ENCODE results near the gene LCP1. TPM values are rescaled to one million over a fixed set of nuclear protein-coding genes. Genes with fewer than 3 reads are reported as not detected.
A peak's percentile ranks its signal among the peaks of the same experiment; 100 is the strongest.

Gene LCP1
- polyA plus RNA-seq, 3 donors from 2014 or later, result 1,594 to 2,414 (median 2,262) TPM

DNA sequence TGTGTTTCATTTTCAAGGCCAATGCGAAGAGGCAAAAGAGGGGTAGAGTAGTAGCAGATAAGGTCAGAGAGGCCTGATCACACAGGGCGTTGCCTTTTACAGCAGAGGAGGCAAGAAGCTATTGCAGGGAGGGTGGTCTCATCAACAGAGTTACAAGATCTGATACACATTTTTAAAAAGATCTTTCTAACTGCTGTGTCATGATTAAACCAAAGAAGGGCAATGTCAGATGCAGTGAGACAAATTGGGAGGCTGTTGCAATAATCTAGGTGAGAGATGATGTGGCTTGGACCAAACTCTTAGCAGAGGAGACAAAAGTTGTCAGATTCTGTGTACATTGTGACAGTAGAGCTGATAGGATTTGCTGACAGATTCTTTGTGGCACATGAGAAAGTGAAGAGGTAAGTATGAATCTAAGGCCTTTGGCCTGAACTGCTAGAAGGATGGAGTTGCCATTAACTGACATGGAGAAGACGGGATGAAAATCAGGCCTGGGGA lies 16.8 kb upstream of the LCP1 start:
- Mint-ChIP-seq H3K4me1 (peaks cover 32% of the 10 kb centered on the region in 2 donors), H3K36me3 (no peaks in the 10 kb centered on the region), H3K9me3 (no peaks in the 10 kb centered on the region), H3K27me3 (ENCODE audit: low read depth in 3 of 3) (peaks cover 0 to 2% (median 0%) of the 10 kb centered on the region in 3 donors), H3K4me3 (no peak overlapping the region), H3K27ac (no peak overlapping the region)
- no peak for DNase-seq

DNA sequence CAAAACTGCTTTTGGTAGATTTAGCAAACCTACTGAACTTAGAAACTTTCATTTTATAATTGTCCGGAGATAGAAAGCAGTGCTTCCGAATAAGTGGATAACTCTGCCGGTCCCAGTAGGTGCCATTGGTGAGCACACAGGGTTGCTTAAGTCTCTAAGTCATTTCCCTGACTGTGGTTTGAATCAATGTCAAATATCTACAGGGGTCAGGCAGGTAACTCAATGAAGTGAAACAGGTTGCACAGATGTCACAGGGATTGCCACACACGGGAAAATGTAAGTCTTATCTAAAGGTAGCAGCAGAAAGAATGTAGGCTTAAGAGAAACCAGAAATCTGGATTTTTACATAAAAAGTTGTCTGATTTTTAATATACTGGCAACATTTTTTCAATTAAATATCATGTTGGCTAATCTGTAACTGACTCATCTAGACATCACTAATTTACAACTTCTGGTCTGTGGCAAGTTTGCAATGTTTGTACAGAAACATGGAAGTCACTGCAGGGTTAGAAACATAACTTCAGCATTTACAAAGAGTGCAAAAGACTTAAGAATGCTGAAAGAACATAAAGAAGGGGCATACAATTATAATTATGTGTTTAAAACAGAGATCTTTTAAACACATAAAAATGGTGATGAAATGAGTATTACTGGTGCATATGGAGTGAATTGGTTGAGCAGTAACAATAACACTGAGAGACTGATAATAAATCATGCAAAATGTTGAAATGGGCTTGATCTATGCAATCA lies 15.5 kb upstream of the LCP1 start:
- Mint-ChIP-seq H3K36me3 (no peaks in the 10 kb centered on the region), H3K4me1 (peaks cover 22 to 23% of the 10 kb centered on the region in 2 donors), H3K27ac (no peak overlapping the region), H3K4me3 (no peak overlapping the region), H3K9me3 (no peaks in the 10 kb centered on the region), H3K27me3 (ENCODE audit: low read depth in 3 of 3) (peaks cover 0 to 2% (median 0%) of the 10 kb centered on the region in 3 donors)
- no peak for DNase-seq

DNA sequence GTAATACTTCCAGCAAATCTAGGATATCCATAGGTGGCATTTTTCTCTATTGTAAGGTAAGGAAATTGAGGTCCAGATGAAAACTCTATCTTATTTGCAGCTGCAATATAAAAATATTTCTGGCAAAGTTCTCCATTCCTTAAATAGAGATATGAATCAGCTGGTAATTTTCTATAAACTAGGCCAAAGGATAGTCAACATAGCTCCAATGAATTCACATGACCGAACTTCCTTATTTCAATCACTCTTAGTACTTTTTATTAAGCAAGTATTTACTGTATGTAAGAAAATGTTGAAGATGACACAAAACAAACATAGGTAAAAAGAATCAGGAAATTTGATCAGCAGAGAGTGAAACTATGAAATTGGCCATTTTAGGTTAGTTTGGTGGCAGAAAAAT lies 13.0 kb upstream of the LCP1 start:
- H3K27ac Mint-ChIP-seq, result peak overlapping the region in 1 of 6 donors; percentile 16
- no peak for DNase-seq

DNA sequence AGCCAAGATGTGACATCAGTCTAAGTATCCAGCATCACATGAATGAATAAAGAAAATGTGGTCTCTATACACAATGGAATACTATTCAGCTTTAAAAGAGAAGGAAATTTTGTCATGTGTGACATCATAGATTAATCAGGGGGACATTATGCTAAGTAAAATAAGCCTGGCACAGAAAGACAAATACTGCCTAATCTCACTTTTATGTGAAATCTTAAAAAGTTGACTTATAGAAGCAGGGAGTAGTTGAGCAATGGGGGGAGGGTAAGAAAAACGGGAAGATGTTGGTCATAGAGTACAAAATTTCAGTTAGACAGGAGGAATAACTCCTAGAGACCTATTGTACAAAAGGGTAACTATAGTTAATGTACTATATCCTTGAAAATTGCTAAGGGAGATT lies 10.4 kb upstream of the LCP1 start:
- Mint-ChIP-seq H3K9me3 (peaks cover 0 to 3% (median 0%) of the 10 kb centered on the region in 6 donors), H3K4me3 (no peak overlapping the region), H3K27me3 (ENCODE audit: low read depth in 3 of 3) (peaks cover 2 to 6% (median 3%) of the 10 kb centered on the region in 3 donors), H3K36me3 (peaks cover 0 to 10% (median 5%) of the 10 kb centered on the region in 3 donors), H3K27ac (no peak overlapping the region), H3K4me1 (no peaks in the 10 kb centered on the region)
- DNase-seq, result no peak

More for the DNA sequence above, 13.0 kb upstream of the LCP1 start:
- H3K27me3 Mint-ChIP-seq (ENCODE audit: low read depth in 3 of 3), result peaks cover 0 to 6% (median 0%) of the 10 kb centered on the region in 3 donors
- H3K9me3 Mint-ChIP-seq, result peaks cover 0 to 2% (median 0%) of the 10 kb centered on the region in 6 donors
- H3K4me1 Mint-ChIP-seq, result peaks cover 3 to 5% of the 10 kb centered on the region in 2 donors
- H3K36me3 Mint-ChIP-seq, result peaks cover 0 to 8% (median 5%) of the 10 kb centered on the region in 3 donors
- H3K4me3 Mint-ChIP-seq, result no peak overlapping the region

DNA sequence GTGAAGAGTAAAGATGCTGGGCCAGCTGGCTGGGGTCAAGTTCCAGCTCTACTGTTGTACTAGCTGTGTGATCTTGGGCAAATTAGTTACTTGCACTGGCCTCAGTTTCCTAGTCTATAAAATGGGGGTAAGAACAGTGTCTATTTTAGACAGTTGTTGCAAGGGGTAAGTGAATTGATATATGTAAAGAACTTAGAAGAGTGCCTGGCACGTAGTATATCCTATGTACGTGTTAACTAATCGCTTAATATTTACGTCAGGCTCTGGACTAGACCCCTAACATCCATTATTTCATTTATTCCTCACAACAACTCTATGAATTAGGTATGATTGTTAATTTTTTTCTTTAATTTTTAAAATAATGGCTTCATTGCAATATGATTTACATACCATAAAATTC lies 3.7 kb upstream of the LCP1 start:
- H3K36me3 Mint-ChIP-seq, result peaks cover 0 to 3% (median 0%) of the 10 kb centered on the region in 3 donors
- peaks cover 0 to 3% (median 0%) of the 10 kb centered on the region in 6 donors for H3K9me3 Mint-ChIP-seq
- H3K27ac Mint-ChIP-seq, result peak overlapping the region; percentile 92 to 99 (median 94)
- H3K27me3 Mint-ChIP-seq (ENCODE audit: low read depth in 3 of 3), result peaks cover 12 to 14% (median 14%) of the 10 kb centered on the region in 3 donors
- H3K4me1 Mint-ChIP-seq, result peaks cover 39 to 40% of the 10 kb centered on the region in 2 donors
- DNase-seq, result no peak
- H3K4me3 Mint-ChIP-seq, result no peak overlapping the region

DNA sequence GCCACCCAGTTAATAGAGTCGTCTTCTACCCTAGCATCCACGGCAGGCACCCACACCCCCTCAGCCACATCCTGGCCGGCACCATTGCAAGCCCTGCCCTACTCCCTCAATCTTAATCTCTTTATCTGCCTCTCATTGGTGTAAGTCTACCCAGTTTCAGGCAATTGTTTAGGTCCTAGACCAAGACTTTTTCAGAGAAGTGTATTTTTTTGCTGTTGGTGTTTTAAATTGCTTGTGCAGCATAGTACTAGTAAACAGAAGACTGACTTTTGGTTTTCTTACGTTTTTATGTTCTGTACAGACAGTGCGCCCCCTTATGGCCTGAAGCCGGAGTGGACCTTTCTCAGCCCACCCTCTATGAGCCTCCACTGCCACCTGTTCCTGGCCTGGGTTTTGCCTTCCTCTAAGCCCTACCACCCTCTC lies 2.3 kb upstream of the LCP1 start:
- peaks cover 0 to 2% (median 0%) of the 10 kb centered on the region in 6 donors for H3K9me3 Mint-ChIP-seq
- H3K27me3 Mint-ChIP-seq (ENCODE audit: low read depth in 3 of 3), result peaks cover 16 to 22% (median 21%) of the 10 kb centered on the region in 3 donors
- peaks cover 0 to 3% (median 0%) of the 10 kb centered on the region in 3 donors for H3K36me3 Mint-ChIP-seq
- peak overlapping the region; percentile 92 to 99 (median 97) for H3K4me3 Mint-ChIP-seq
- H3K4me1 Mint-ChIP-seq, result peaks cover 50 to 52% of the 10 kb centered on the region in 2 donors
- peak overlapping the region; percentile 92 to 99 (median 94) for H3K27ac Mint-ChIP-seq
- peak; percentile 80 to 83 (median 82) for DNase-seq

DNA sequence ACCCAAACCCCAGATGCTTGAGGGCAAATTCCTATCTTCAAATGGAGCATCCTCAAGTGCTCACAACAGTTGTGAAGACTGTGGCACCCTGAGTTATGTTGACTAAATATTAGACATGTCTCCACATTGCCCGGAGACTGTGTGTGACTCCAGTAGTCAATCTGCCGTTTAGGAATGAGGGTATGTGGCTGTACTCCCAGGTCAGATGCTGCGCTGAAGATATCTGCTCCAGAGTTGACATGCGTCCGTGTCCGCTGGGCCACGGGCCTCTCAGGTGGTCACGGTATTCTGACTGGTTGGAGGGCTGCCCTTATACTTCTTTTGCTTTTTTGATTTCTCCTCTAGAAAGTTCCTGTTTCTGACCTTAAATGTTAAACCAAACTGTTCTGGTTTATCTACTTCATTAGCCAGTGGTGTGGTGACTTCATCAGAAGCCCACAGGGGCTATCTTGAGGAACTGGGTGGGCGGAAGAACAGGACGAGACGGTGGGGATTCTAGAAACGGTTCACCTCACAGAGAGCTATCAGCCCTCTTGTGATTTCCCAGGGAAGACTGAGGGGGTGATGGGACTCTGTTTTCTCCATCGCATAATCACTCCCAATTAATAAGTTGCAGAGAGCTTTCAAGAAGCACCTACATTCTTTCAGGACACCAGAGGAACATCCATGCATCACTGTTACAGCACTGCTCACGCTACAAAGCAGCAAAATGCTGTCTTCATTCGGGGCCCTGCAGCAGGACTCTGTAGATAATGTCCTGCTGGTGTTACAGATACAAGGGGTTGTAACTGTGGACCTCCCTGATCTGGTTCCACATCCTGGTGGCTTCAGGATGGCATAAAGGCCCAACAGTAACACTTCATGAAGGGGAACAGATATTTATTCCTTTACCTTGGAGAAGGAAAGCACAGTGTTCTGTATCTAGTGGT lies 1.3 kb upstream of the LCP1 start:
- Mint-ChIP-seq H3K27ac (peak overlapping the region; percentile 92 to 99 (median 94)), H3K27me3 (ENCODE audit: low read depth in 3 of 3) (peaks cover 14 to 24% (median 22%) of the 10 kb centered on the region in 3 donors), H3K4me3 (peak overlapping the region; percentile 92 to 99 (median 97)), H3K4me1 (peaks cover 58 to 62% of the 10 kb centered on the region in 2 donors), H3K9me3 (peaks cover 0 to 3% (median 0%) of the 10 kb centered on the region in 6 donors), H3K36me3 (peaks cover under 1 to 1% (median 1%) of the 10 kb centered on the region in 3 donors)
- no peak for DNase-seq

DNA sequence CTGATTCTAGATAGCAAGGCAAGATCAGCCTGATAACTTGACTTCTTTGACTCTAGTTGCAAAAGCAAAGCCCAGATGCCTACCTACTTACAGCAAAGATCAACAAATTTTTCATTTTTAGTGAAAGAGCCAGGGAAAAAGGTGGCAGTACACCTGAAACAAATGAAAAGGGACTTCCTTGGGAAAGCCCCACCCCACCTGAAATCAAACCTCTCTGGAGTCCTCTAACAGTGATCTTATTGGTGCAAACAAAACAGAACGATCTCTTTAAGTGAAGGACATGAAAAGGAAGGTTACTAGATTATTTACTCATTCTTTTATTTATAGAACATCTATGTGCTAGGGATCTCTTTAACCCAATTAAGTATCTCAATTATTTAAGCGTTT lies 507 bp upstream of the LCP1 start:
- peaks cover 14 to 27% (median 22%) of the 10 kb centered on the region in 3 donors for H3K27me3 Mint-ChIP-seq (ENCODE audit: low read depth in 3 of 3)
- H3K4me3 Mint-ChIP-seq, result peak overlapping the region; percentile 92 to 99 (median 97)
- H3K36me3 Mint-ChIP-seq, result peaks cover 4 to 9% (median 5%) of the 10 kb centered on the region in 3 donors
- H3K4me1 Mint-ChIP-seq, result peaks cover 66 to 70% of the 10 kb centered on the region in 2 donors
- peak overlapping the region; percentile 92 to 99 (median 94) for H3K27ac Mint-ChIP-seq
- DNase-seq, result no peak
- peaks cover 0 to 3% (median 0%) of the 10 kb centered on the region in 6 donors for H3K9me3 Mint-ChIP-seq

DNA sequence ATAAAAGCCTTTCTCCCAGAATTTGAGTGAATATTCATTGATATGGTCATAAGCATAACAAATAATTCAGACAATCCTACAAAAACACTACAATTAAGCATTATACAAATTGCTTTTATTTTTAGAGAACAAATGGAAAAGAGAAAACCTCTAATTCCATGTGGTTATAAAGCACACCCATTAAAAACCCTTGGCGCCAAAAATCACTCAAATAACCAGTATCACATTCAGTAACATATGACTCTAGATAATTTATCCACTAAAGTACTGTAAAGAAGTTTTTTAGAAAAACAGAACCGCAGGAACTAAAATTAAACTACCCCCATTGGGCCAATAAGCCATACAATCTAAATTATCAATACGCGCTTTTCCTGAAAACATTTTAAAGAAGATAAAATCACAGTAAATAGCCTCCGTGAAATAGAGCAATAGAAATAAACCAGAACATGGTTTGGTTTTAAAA lies 569 bp downstream of the LCP1 start:
- no peak for DNase-seq
- H3K27ac Mint-ChIP-seq, result peak overlapping the region; percentile 92 to 99 (median 94)
- peaks cover 77 to 81% of the 10 kb centered on the region in 2 donors for H3K4me1 Mint-ChIP-seq
- H3K36me3 Mint-ChIP-seq, result peaks cover 4 to 9% (median 5%) of the 10 kb centered on the region in 3 donors
- H3K27me3 Mint-ChIP-seq (ENCODE audit: low read depth in 3 of 3), result peaks cover 14 to 30% (median 26%) of the 10 kb centered on the region in 3 donors
- peak overlapping the region; percentile 92 to 99 (median 97) for H3K4me3 Mint-ChIP-seq
- peaks cover 0 to 3% (median 0%) of the 10 kb centered on the region in 6 donors for H3K9me3 Mint-ChIP-seq

DNA sequence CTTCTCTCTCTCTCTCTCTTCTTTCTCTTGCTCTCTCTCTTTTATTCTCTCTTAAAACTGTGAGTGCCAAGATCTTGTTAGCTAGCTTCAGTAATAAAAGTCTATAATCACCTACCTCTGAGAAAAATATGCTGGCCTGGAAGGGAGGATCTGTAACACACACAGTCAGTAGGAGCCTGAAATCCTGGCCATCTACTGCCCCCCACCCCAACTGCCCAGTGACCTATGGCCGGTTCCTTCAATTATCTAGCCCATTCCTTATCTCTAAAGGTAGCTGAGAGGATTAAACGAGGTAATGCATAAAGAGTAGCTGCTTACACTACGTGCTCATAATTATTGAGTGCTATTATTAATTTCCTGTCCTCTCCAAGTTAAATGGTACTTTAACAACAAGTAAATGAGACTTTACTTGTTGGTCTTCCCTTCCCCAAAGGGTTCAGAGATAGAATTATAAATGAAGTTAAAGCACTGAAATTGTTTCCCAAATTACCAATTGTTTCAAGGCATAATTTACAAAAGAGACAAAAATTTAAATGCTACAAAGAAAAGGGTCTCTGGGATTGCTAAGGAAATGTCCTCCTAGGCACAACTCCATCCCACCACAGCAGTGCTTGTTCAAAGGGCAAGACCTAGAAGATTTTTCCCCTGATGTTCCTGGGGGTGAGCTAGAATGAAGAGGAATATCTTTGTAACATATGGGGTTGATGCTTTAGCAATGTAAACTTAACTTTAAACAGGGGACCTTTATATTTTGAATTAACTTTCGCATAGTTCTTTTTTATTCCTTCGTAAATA lies 1.8 kb downstream of the LCP1 start:
- H3K27ac Mint-ChIP-seq, result peak overlapping the region; percentile 92 to 95 (median 94)
- no peak for DNase-seq
- peaks cover 4 to 11% (median 5%) of the 10 kb centered on the region in 3 donors for H3K36me3 Mint-ChIP-seq
- peak overlapping the region; percentile 92 to 99 (median 97) for H3K4me3 Mint-ChIP-seq
- peaks cover 81 to 88% of the 10 kb centered on the region in 2 donors for H3K4me1 Mint-ChIP-seq
- H3K27me3 Mint-ChIP-seq (ENCODE audit: low read depth in 3 of 3), result peaks cover 14 to 30% (median 24%) of the 10 kb centered on the region in 3 donors
- H3K9me3 Mint-ChIP-seq, result peaks cover 0 to 3% (median 0%) of the 10 kb centered on the region in 6 donors

DNA sequence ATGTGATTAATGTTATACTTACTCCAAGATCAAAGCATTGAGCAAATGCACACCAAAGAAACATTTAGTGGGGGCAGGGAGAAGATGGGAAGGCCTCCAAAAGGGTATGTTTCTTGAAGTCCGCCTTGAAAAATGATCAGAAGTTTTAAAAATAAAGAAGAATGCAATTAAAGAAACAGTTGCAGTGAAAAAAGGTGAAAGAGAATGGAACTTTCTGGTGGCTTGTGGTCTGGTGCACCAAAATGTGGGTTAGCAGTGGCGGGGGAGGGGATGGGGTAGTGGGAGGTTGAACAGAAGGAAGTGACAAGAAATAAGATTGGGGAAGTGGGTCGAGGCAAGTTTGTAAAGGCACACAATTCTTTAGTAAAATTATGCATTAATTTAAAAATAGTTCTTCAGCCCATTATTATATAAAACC lies 2.5 kb downstream of the LCP1 start:
- H3K4me3 Mint-ChIP-seq, result peak overlapping the region; percentile 92 to 99 (median 97)
- peak; percentile 76 to 81 (median 77) for DNase-seq
- peak overlapping the region; percentile 92 to 95 (median 94) for H3K27ac Mint-ChIP-seq
- peaks cover 14 to 30% (median 23%) of the 10 kb centered on the region in 3 donors for H3K27me3 Mint-ChIP-seq (ENCODE audit: low read depth in 3 of 3)
- peaks cover 4 to 13% (median 5%) of the 10 kb centered on the region in 3 donors for H3K36me3 Mint-ChIP-seq
- peaks cover 81 to 88% of the 10 kb centered on the region in 2 donors for H3K4me1 Mint-ChIP-seq
- peaks cover 0 to 3% (median 0%) of the 10 kb centered on the region in 6 donors for H3K9me3 Mint-ChIP-seq

DNA sequence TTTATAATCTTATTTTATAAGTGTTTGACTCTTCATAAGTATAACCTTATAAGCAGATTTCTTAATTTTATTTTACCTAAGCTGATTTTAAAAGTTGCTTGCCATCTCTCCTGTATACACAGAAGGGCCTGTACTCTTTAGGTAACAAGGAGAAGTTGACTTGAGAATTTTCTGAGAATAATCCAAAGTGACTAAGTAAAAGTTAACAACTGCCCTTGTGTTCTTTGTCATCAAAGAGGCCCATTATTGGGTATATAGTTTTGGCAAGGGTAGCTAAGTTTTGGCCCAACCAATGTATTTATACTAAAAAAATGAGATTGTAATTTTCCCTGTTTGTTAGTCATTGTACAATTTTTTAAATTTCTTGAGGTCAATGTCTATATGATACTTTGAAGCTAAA lies 3.2 kb downstream of the LCP1 start:
- H3K9me3 Mint-ChIP-seq, result peaks cover 0 to 3% (median 0%) of the 10 kb centered on the region in 6 donors
- no peak for DNase-seq
- peak overlapping the region; percentile 92 to 99 (median 97) for H3K4me3 Mint-ChIP-seq
- H3K27me3 Mint-ChIP-seq (ENCODE audit: low read depth in 3 of 3), result peaks cover 14 to 30% (median 23%) of the 10 kb centered on the region in 3 donors
- peaks cover 5 to 15% (median 5%) of the 10 kb centered on the region in 3 donors for H3K36me3 Mint-ChIP-seq
- H3K27ac Mint-ChIP-seq, result peak overlapping the region; percentile 92 to 95 (median 94)
- H3K4me1 Mint-ChIP-seq, result peaks cover 81 to 88% of the 10 kb centered on the region in 2 donors
